IMR-90 (cell line): Measurements from ENCODE around the gene AJM1. TPM values are rescaled to one million over a fixed set of nuclear protein-coding genes. Genes with fewer than 3 reads are reported as not detected.

Source experiments
- CTCF ChIP-seq: conservative IDR thresholded peaks from 2 replicates; pipeline ENCODE4 v1.5.1; 2012; ENCODE audit warnings: mild to moderate bottlenecking, low read depth, low read length, improper control_type of control experiment
- polyA plus RNA-seq, 3 experiments: library from polyadenylated mRNA; depleted of rRNA; stranded (reverse); fragments of >200 nt; gene quantifications; 2 replicates each; pipeline ENCODE4 v1.2.3, GENCODE V29; 2012; ENCODE audit warnings: low replicate concordance in 1 of 3
- total RNA-seq: library from RNA; depleted of rRNA; stranded (reverse); fragments of >200 nt; gene quantifications from 2 replicates; pipeline ENCODE4 v1.2.3, GENCODE V29; 2012

The AJM1 gene
- total and polyA plus RNA-seq, 2 of the 4 experiments (the other 2 are of a cell fraction) = 0.18 to 1.5 TPM

- TF ChIP-seq CTCF = no peak
These were observed 18.9 kb upstream of the AJM1 start (continued) for GRCh38 chr9:136823136-136824046.
